Central memory CD4-positive, alpha-beta T cell (primary cell): Measurements from ENCODE around the gene PHF23.

Experiments
- DNase-seq: peaks from one replicate; pipeline ENCODE4 v3.0.0; 2022

PHF23 gene

GRCh38 chr17:7219812-7220592 lies 19.3 kb downstream of the PHF23 start, which contains the start of the genes ACADVL and DLG4:
Gene ACADVL (plus strand): TSS chr17:7219938. CDS start chr17:7219985, 47 bp downstream.
Gene DLG4 (minus strand): TSS chr17:7219836.
- DNase-seq: peak; percentile 54

- no peak for DNase-seq
Measured at GRCh38 chr17:7219229-7219811, 19.9 kb downstream of the PHF23 start.

GRCh38 chr17:7218758-7219157 lies 20.5 kb downstream of the PHF23 start:
- no peak for DNase-seq

GRCh38 chr17:7218166-7218565 lies 21.1 kb downstream of the PHF23 start:
- DNase-seq: no peak

GRCh38 chr17:7217113-7217987 lies 21.9 kb downstream of the PHF23 start:
- no peak for DNase-seq

GRCh38 chr17:7216242-7217112 lies 22.8 kb downstream of the PHF23 start:
- no peak for DNase-seq

GRCh38 chr17:7215652-7216180 lies 23.5 kb downstream of the PHF23 start:
- no peak for DNase-seq

GRCh38 chr17:7215136-7215638 lies 24.1 kb downstream of the PHF23 start:
- no peak for DNase-seq

GRCh38 chr17:7214300-7215135 lies 24.7 kb downstream of the PHF23 start:
- DNase-seq: peak; percentile 97

GRCh38 chr17:7213895-7214299 lies 25.4 kb downstream of the PHF23 start:
- DNase-seq: no peak

GRCh38 chr17:7211491-7212273 lies 27.6 kb downstream of the PHF23 start:
- no peak for DNase-seq

- DNase-seq: no peak
Measured at GRCh38 chr17:7208754-7209460, 30.4 kb downstream of the PHF23 start.

- no peak for DNase-seq
Measured at GRCh38 chr17:7208027-7208571, 31.2 kb downstream of the PHF23 start.

GRCh38 chr17:7207120-7208001 lies 31.9 kb downstream of the PHF23 start:
- no peak for DNase-seq

- no peak for DNase-seq
Measured at GRCh38 chr17:7205561-7205960, 33.7 kb downstream of the PHF23 start.

GRCh38 chr17:7204828-7205461 lies 34.3 kb downstream of the PHF23 start:
- DNase-seq: peak; percentile 99

GRCh38 chr17:7204336-7204735 lies 34.9 kb downstream of the PHF23 start:
- no peak for DNase-seq
